ENCODE results near the gene SGIP1. TPM values are rescaled to one million over a fixed set of nuclear protein-coding genes. Genes with fewer than 3 reads are reported as not detected.

The SGIP1 gene
- polyA plus RNA-seq, 1 of the 3 experiments (the other 2 are of a cell fraction), result 15.5 TPM

DNA sequence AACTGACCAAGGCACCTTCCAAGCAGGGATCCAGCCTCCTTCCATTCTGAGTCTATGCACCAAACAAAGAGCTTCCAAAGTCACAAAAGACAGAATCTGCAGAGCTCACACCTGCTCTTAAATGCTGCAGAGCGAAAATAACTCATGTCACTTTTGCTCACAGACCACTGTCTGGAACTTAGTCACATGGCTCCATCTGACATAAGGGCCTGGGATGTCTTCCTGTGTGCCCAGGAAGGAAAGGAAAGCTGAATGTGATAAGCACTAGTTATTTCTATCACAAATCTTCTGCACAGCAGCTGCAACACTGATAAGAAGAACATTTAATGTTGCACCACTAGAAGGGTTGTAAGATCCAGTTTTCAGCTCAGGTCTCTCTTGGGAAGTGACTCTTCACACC is 39.5 kb upstream of the SGIP1 start (continued):
- TF ChIP-seq, protein P1, sequence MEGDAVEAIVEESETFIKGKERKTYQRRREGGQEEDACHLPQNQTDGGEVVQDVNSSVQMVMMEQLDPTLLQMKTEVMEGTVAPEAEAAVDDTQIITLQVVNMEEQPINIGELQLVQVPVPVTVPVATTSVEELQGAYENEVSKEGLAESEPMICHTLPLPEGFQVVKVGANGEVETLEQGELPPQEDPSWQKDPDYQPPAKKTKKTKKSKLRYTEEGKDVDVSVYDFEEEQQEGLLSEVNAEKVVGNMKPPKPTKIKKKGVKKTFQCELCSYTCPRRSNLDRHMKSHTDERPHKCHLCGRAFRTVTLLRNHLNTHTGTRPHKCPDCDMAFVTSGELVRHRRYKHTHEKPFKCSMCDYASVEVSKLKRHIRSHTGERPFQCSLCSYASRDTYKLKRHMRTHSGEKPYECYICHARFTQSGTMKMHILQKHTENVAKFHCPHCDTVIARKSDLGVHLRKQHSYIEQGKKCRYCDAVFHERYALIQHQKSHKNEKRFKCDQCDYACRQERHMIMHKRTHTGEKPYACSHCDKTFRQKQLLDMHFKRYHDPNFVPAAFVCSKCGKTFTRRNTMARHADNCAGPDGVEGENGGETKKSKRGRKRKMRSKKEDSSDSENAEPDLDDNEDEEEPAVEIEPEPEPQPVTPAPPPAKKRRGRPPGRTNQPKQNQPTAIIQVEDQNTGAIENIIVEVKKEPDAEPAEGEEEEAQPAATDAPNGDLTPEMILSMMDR (IDR thresholded peaks at IDR 0.05), result no peak
- TF ChIP-seq TEAD4 (IDR thresholded peaks at IDR 0.05; ENCODE audit: borderline replicate concordance, insufficient read depth) (no peak), FOXM1 (IDR thresholded peaks at IDR 0.05; ENCODE audit: low read depth) (no peak), JUND (IDR thresholded peaks at IDR 0.05) (peak; percentile 5; the same call in 1 of the 2 replicates), FOXJ3 (CRISPR knock-in tag; IDR thresholded peaks at IDR 0.05) (peak; percentile 83), FOSL2 (IDR thresholded peaks at IDR 0.05; ENCODE audit: borderline replicate concordance, low read depth) (no peak), POLR2AphosphoS5 (IDR thresholded peaks at IDR 0.05; ENCODE audit: low read depth, low read length) (peak; percentile 65; the same call in 1 of the 2 replicates), RFX5 (IDR thresholded peaks at IDR 0.05; ENCODE audit: low read length) (no peak)
- TF ChIP-seq, protein P2, sequence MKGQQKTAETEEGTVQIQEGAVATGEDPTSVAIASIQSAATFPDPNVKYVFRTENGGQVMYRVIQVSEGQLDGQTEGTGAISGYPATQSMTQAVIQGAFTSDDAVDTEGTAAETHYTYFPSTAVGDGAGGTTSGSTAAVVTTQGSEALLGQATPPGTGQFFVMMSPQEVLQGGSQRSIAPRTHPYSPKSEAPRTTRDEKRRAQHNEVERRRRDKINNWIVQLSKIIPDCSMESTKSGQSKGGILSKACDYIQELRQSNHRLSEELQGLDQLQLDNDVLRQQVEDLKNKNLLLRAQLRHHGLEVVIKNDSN (IDR thresholded peaks at IDR 0.05; ENCODE audit: borderline replicate concordance, low read depth), result peak; percentile 45; the same call in 1 of the 2 replicates
- TF ChIP-seq, protein P3, sequence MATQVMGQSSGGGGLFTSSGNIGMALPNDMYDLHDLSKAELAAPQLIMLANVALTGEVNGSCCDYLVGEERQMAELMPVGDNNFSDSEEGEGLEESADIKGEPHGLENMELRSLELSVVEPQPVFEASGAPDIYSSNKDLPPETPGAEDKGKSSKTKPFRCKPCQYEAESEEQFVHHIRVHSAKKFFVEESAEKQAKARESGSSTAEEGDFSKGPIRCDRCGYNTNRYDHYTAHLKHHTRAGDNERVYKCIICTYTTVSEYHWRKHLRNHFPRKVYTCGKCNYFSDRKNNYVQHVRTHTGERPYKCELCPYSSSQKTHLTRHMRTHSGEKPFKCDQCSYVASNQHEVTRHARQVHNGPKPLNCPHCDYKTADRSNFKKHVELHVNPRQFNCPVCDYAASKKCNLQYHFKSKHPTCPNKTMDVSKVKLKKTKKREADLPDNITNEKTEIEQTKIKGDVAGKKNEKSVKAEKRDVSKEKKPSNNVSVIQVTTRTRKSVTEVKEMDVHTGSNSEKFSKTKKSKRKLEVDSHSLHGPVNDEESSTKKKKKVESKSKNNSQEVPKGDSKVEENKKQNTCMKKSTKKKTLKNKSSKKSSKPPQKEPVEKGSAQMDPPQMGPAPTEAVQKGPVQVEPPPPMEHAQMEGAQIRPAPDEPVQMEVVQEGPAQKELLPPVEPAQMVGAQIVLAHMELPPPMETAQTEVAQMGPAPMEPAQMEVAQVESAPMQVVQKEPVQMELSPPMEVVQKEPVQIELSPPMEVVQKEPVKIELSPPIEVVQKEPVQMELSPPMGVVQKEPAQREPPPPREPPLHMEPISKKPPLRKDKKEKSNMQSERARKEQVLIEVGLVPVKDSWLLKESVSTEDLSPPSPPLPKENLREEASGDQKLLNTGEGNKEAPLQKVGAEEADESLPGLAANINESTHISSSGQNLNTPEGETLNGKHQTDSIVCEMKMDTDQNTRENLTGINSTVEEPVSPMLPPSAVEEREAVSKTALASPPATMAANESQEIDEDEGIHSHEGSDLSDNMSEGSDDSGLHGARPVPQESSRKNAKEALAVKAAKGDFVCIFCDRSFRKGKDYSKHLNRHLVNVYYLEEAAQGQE (IDR thresholded peaks at IDR 0.05; ENCODE audit: low read depth, low read length), result no peak
- TF ChIP-seq, protein P4, sequence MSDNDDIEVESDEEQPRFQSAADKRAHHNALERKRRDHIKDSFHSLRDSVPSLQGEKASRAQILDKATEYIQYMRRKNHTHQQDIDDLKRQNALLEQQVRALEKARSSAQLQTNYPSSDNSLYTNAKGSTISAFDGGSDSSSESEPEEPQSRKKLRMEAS (IDR thresholded peaks at IDR 0.05; ENCODE audit: low read depth), result no peak

DNA sequence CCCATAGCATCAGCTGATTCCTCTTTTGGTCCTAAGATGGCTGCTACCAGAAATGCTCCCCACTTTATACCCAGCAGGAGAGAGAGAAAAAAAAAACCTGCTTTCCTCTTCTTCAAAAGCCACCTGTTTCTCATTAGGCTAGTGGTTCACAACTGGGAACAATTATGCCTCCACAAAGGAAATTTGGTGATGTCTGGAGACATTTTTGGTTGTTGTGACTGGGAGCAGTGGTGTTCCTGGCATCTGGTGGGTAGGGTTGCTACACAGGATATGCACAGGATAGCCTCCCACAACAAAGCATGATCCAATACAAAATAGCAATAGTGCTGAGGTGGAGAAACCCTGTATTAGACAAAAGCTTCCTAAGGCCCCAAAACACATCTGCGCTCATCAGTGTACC is 38.5 kb upstream of the SGIP1 start:
- ChIA-PET POLR2A (interaction anchor here (1.0 to 1.2 kb wide), 2 partner anchors 12 to 45 kb away, joined by 4 to 5 read pairs; no protein-coding TSS in a partner anchor), CTCF (interaction anchor here (0.6 to 4.2 kb wide), 10 partner anchors 10 to 450 kb away, joined by 3 to 38 read pairs (median 3); no protein-coding TSS in a partner anchor)
- DNase-seq, result peak; percentile 29
- H3K4me3 ChIP-seq (ENCODE audit: low read depth in 2 of 2, low read length in 1 of 2), result no peak overlapping the region
- no peaks in the 10 kb centered on the region for H3K27me3 ChIP-seq (ENCODE audit: insufficient read depth)
- peaks cover 25% of the 10 kb centered on the region for H3F3A ChIP-seq (replicated peaks; ENCODE audit: insufficient read depth)
- no peak overlapping the region for H3K9ac ChIP-seq
- peaks cover 29 to 51% of the 10 kb centered on the region in 2 experiments for H3K4me1 ChIP-seq (ENCODE audit: control insufficient read depth in 1 of 2, insufficient read depth in 2 of 2, low read depth in 1 of 2, low read length in 1 of 2)
- H3K27ac ChIP-seq (ENCODE audit: low read depth in 2 of 2, low read length in 1 of 2), result peak overlapping the region; percentile 95 to 100; a peak in 3 of 4 replicates
- H3K9me3 ChIP-seq, result no peaks in the 10 kb centered on the region
- no peaks in the 10 kb centered on the region for H3K9me2 ChIP-seq
- no peak overlapping the region for H2AFZ ChIP-seq (ENCODE audit: low read depth)
- 90% methylated on average over 1 of the region's 1 CpG for WGBS (ENCODE audit: low lambda C conversion rate)
- no peak overlapping the region for H3K4me2 ChIP-seq
- no peaks in the 10 kb centered on the region for H4K20me1 ChIP-seq (ENCODE audit: insufficient read depth)
- H3K79me2 ChIP-seq (ENCODE audit: insufficient read depth), result no peaks in the 10 kb centered on the region
- no peaks in the 10 kb centered on the region for H3K36me3 ChIP-seq (replicated peaks in 1 of 2; ENCODE audit: control insufficient read depth in 1 of 2, insufficient read depth in 2 of 2, low read length in 1 of 2)
- TF ChIP-seq NRF1 (IDR thresholded peaks at IDR 0.05; ENCODE audit: low read depth, low read length) (no peak), FOXM1 (IDR thresholded peaks at IDR 0.05; ENCODE audit: low read depth) (no peak), RCOR1 (IDR thresholded peaks at IDR 0.05; ENCODE audit: low read length) (peak; percentile 83), RAD21 (IDR thresholded peaks at IDR 0.05; ENCODE audit: low read length) (no peak; the same call in 1 of the 2 replicates), TEAD4 (IDR thresholded peaks at IDR 0.05; ENCODE audit: borderline replicate concordance, insufficient read depth) (no peak), NFIC (IDR thresholded peaks at IDR 0.05; ENCODE audit: borderline replicate concordance) (no peak), GATA2 (CRISPR knock-in tag; IDR thresholded peaks at IDR 0.05) (peak; percentile 34; the same call in 1 of the 2 replicates), MXI1 (IDR thresholded peaks at IDR 0.05; ENCODE audit: low read depth, low read length) (no peak), TCF12 (IDR thresholded peaks at IDR 0.05) (peak; percentile 94), FOSL2 (IDR thresholded peaks at IDR 0.05; ENCODE audit: borderline replicate concordance, low read depth) (no peak), RXRA (IDR thresholded peaks at IDR 0.05; ENCODE audit: borderline replicate concordance, low read depth) (no peak), SMC3 (IDR thresholded peaks at IDR 0.05; ENCODE audit: low read depth, low read length) (no peak), FOXJ3 (CRISPR knock-in tag; IDR thresholded peaks at IDR 0.05) (peak; percentile 87), TAF1 (IDR thresholded peaks at IDR 0.05; ENCODE audit: borderline replicate concordance, low read depth, low read length) (no peak), EZH2phosphoT487 (IDR thresholded peaks at IDR 0.05; ENCODE audit: borderline replicate concordance, low read depth) (no peak)
- TF ChIP-seq, protein P5, sequence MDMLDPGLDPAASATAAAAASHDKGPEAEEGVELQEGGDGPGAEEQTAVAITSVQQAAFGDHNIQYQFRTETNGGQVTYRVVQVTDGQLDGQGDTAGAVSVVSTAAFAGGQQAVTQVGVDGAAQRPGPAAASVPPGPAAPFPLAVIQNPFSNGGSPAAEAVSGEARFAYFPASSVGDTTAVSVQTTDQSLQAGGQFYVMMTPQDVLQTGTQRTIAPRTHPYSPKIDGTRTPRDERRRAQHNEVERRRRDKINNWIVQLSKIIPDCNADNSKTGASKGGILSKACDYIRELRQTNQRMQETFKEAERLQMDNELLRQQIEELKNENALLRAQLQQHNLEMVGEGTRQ (IDR thresholded peaks at IDR 0.05; ENCODE audit: borderline replicate concordance, low read depth, low read length), result no peak
- TF ChIP-seq, protein P6, sequence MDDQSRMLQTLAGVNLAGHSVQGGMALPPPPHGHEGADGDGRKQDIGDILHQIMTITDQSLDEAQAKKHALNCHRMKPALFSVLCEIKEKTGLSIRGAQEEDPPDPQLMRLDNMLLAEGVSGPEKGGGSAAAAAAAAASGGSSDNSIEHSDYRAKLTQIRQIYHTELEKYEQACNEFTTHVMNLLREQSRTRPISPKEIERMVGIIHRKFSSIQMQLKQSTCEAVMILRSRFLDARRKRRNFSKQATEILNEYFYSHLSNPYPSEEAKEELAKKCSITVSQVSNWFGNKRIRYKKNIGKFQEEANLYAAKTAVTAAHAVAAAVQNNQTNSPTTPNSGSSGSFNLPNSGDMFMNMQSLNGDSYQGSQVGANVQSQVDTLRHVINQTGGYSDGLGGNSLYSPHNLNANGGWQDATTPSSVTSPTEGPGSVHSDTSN (IDR thresholded peaks at IDR 0.05), result 0 out of 2 replicates have a peak, but pooled peaks have one; percentile 4

All from SK-N-SH (cell line).